Mucosa of descending colon (tissue), 3 donors: ENCODE measurements around the gene CD99L2. TPM values are rescaled to one million over a fixed set of nuclear protein-coding genes. Genes with fewer than 3 reads are reported as not detected.

ENCODE experiments used
- ATAC-seq: fragments of 200-7000 bp; cut with Tn5 transposase; one replicate; pipeline ENCODE4 v1.9.1; 2020; ENCODE audit warnings: mild to moderate bottlenecking, moderate library complexity
- DNase-seq, 3 donors: peaks; one replicate each; pipeline ENCODE4 v3.0.0-alpha.2; 2020
- H3K36me3 ChIP-seq: fragments of 200-600 bp; one replicate; pipeline ENCODE4 v1.8.0; 2021; ENCODE audit warnings: low read depth, mild to moderate bottlenecking
- H3K4me1 ChIP-seq: fragments of 200-600 bp; one replicate; pipeline ENCODE4 v1.8.0; 2021; ENCODE audit warnings: low read depth, mild to moderate bottlenecking
- H3K4me3 ChIP-seq: fragments of 200-600 bp; one replicate; pipeline ENCODE4 v1.8.0; 2021; ENCODE audit warnings: mild to moderate bottlenecking
- H3K9me3 ChIP-seq: fragments of 200-600 bp; one replicate; pipeline ENCODE4 v1.8.0; 2021; ENCODE audit warnings: mild to moderate bottlenecking
- intact Hi-C, 2 donors: fragments of 100-400 bp; cut with DNase I in 1 of 2; cut with micrococcal nuclease in 1 of 2; formaldehyde crosslinking; loops; one replicate each; pipeline versions ENCODE4 v1.11.0 to v1.11.1; 2022; cut with DNase I, micrococcal nuclease
- long read RNA-seq, 2 donors: library from polyadenylated mRNA; unstranded; transcript quantifications; one replicate each; pipeline ENCODE4 v2.0.0, GENCODE V29; 2019 to 2021
- total RNA-seq, 3 donors: library from RNA; stranded (reverse); fragmentation: NEBNext Ultra II Directional in 2 of 3; extraction: Animal tissue kit (Norgen Biotek cat#: 25700) in 2 of 3; gene quantifications; one replicate each; pipeline versions ENCODE4 v1.2.1 to v1.2.4, GENCODE V29; 2021 to 2023
- TF ChIP-seq, protein P1 (sequence below): fragments of 200-600 bp; IDR thresholded peaks from one replicate; pipeline ENCODE4 v1.8.0; 2022; ENCODE audit warnings: antibody characterized with exemption, mild to moderate bottlenecking
- donor health status: DM: no; HTN: no; CAD: no; lungs with moderate emphysema.
- donor health status: DM: no; HTN: no; CAD: no.
- donor health status: DM: no; HTN: yes; CAD: no.

CD99L2 gene, protein sequence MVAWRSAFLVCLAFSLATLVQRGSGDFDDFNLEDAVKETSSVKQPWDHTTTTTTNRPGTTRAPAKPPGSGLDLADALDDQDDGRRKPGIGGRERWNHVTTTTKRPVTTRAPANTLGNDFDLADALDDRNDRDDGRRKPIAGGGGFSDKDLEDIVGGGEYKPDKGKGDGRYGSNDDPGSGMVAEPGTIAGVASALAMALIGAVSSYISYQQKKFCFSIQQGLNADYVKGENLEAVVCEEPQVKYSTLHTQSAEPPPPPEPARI
- total RNA-seq = 10 to 100 TPM; 12.3 to 48.0 (median 15.6) TPM
- long read RNA-seq, donor 1, transcript CD99L2-203 (11 exons, 3,604 nt) = major isoform, 52 of 96 reads
- long read RNA-seq, donor 1, transcript CD99L2-206 (9 exons, 988 nt) = minor isoform, 9 of 96 reads
- long read RNA-seq, donor 1, partial matches to known transcripts = 17 of 96 reads
- long read RNA-seq, donor 1, other reads (novel, unspliced or antisense) = 18 of 96 reads
- long read RNA-seq, donor 2, partial matches to known transcripts = 1 of 2 reads
- long read RNA-seq, donor 2, other reads (novel, unspliced or antisense) = 0 of 2 reads

DNA sequence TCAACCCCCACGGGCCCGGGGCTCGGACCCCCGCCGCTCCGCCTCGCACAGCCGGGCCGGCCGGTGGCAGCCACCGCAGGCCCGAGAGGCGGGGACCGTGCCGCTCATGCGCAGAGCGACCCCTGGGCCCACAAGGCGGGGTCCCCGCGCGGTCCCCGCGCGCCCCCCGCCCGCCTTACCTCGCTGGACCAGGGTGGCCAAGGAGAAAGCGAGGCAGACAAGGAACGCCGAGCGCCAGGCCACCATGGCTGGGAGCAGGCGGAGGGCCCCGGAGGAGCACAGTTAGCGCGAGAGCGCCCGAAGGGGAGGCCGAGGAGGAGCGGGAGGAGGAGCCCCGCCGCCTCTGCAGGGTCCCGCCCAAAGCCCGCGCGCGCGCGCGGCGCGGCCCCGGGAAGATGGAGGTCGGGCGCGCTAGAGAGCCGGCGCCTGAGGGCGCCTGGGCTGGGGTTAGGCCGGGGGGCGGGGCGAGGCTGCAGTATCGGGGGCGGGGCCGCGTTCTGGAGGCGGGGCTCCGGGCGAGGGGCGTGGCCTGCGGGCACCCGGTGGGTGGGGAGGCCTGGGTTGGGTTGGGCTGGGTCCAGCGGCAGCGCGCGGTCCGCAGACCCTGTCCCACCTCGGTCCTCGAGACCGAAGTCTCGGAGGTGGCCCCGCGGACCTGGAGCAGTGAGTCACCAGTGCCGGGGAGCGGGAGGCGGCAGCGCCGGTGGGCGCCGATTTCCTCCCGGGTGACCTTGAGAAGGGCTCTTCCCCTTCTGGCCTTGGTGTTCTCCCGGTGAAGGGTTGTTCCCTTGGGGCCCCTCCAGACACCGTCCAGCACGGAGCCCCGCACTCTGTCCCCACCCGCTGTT, at the start of gene CD99L2:
Gene CD99L2, minus strand, starts transcription at position 326 of the 848 bp plus-strand sequence. Its CDS starts 80 bp downstream, at position 246.
- TF ChIP-seq, protein P1, sequence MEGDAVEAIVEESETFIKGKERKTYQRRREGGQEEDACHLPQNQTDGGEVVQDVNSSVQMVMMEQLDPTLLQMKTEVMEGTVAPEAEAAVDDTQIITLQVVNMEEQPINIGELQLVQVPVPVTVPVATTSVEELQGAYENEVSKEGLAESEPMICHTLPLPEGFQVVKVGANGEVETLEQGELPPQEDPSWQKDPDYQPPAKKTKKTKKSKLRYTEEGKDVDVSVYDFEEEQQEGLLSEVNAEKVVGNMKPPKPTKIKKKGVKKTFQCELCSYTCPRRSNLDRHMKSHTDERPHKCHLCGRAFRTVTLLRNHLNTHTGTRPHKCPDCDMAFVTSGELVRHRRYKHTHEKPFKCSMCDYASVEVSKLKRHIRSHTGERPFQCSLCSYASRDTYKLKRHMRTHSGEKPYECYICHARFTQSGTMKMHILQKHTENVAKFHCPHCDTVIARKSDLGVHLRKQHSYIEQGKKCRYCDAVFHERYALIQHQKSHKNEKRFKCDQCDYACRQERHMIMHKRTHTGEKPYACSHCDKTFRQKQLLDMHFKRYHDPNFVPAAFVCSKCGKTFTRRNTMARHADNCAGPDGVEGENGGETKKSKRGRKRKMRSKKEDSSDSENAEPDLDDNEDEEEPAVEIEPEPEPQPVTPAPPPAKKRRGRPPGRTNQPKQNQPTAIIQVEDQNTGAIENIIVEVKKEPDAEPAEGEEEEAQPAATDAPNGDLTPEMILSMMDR = no peak
- peak; percentile 91 to 95 (median 92) for DNase-seq
- intact Hi-C loops = no loop called here
- no peaks in the 10 kb centered on the region for H3K36me3 ChIP-seq
- H3K9me3 ChIP-seq = no peaks in the 10 kb centered on the region
- peak within 1 kb of the TSS; percentile 32 for H3K4me3 ChIP-seq
- no peaks in the 10 kb centered on the region for H3K4me1 ChIP-seq
- ATAC-seq = peak; percentile 95

DNA sequence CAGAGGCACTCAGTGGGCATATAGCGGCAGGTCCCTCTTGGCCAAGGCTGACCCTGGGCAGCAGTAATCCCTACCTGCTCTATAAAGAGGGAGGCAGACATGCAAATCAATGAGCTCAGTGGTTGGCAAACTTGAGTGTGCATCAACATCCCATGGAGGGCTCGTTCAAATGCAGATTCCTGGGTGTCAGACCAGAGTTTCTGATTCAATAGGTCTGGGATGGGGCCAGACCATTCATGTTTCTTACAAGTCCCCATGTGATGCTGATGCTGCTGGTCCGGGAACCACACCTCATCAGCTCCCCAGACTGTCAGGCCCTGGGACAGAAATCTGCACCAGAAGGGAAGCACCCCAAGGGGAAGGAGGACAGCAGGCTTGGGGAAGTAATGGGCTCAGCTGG, 45.8 kb upstream of the CD99L2 start:
- no peaks in the 10 kb centered on the region for H3K36me3 ChIP-seq
- H3K4me1 ChIP-seq = no peaks in the 10 kb centered on the region
- DNase-seq (no peak), ATAC-seq (no peak)
- TF ChIP-seq, protein P1 = no peak
- intact Hi-C loops = no loop called here
- no peak overlapping the region for H3K4me3 ChIP-seq
- H3K9me3 ChIP-seq = no peaks in the 10 kb centered on the region

DNA sequence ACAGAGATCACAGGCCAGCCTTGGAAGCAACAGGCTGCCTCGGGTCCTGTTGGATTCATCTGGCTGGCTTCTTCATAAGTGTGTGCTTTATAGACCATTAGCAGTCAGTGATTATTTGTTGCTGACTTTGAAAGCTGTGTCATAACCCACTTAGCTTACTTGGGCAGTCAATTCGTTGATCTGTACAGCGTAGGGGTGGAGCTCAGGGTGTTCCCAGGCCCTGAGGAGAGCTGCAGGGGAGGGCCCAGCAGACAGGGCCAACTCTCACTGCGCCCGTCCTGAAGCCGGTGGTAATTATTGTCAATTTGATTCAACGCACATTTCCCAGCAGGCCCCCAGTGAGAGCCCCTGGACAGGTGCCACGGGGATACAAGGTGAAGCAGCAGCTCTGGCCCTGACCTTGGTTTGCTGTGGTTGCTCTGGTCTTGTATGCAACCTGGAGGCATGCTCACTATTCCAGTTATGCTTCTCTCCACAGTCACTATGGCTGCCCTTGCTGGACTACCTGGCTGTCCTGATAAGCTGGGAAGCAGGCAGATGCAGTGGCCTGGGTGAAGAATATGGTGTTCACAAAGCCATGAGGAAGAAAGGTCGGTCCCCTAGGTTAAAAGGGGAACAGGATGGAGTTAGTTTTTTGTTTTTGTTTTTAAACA, 44.6 kb upstream of the CD99L2 start:
- no peaks in the 10 kb centered on the region for H3K9me3 ChIP-seq
- no peaks in the 10 kb centered on the region for H3K4me1 ChIP-seq
- H3K36me3 ChIP-seq = no peaks in the 10 kb centered on the region
- H3K4me3 ChIP-seq = no peak overlapping the region
- TF ChIP-seq, protein P1 = no peak
- peak; percentile 83 for ATAC-seq
- intact Hi-C loops = no loop called here
- peak in 2 of 3 donors; percentile 24 to 45 for DNase-seq

DNA sequence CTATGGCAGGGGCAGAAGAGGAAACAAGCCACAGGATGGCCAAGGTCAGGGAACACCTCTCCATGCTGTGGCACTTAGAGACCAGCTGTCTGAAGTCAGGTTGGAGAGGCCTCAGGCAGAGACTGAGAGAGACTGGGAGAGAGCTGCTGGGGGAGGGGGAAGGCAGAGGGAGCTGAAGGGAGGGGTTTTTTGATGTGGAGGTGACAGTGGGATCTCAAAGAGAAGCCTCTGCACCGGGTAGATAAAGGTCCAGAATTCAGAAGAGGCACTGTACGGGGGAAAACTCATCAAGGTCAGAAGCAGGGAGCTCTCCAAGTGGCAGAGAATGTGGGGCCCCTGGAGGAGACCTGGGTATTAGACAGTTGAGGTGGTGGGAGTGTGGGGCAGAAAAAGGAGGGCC, 43.1 kb upstream of the CD99L2 start:
- Histone ChIP-seq H3K9me3 (no peaks in the 10 kb centered on the region), H3K4me1 (no peaks in the 10 kb centered on the region), H3K36me3 (no peaks in the 10 kb centered on the region), H3K4me3 (no peak overlapping the region)
- TF ChIP-seq, protein P1 = no peak
- intact Hi-C loops = no loop called here
- no peak for ATAC-seq
- DNase-seq = no peak

DNA sequence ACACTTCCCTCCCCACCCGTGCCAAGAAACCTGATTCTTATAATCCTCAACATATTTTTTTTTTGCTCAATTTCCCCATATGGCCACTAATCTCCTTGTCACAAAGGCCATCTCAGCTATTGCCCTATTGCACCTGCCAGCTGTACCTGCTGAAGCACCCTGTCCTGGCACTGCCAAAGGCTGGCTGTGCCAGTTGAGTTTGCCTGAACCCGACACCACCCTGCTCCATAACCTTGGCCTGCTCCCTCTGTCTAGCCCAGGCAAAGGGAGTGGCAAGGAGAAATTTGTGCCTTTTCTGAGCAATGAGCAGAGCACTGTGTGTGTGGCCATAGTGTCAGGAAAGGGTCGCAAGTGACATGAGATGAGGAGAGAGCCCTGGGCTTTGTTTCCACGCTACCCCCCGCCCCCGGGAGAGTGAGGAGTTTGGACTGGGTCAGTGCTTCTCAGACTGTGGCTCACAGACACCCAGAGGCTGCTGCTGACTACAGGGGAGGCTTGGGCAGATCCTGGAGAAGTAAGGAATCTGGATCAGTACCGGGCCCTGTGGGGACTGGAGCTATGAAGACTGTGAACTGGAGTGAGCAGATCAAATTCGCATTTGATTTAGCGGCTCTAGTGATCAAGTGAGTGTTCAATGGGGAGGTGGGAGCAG, 42.5 kb upstream of the CD99L2 start:
- H3K4me1 ChIP-seq = no peaks in the 10 kb centered on the region
- TF ChIP-seq, protein P1 = no peak
- intact Hi-C loops = no loop called here
- H3K36me3 ChIP-seq = no peaks in the 10 kb centered on the region
- no peak overlapping the region for H3K4me3 ChIP-seq
- peak; percentile 59 for ATAC-seq
- H3K9me3 ChIP-seq = no peaks in the 10 kb centered on the region
- DNase-seq = peak in 2 of 3 donors; percentile 16 to 31
